ENCODE results near the gene NSMCE1. TPM values are rescaled to one million over a fixed set of nuclear protein-coding genes. Genes with fewer than 3 reads are reported as not detected.

NSMCE1 gene
- total RNA-seq, 1 experiment from 2014 or later, result 45.7 TPM

GRCh38 chr16:27220991-27221390 lies 47.6 kb downstream of the NSMCE1 start:
- Histone ChIP-seq H3K27ac (ENCODE audit: low read depth, low read length, poor library complexity, severe bottlenecking) (no peak overlapping the region), H3K36me3 (ENCODE audit: insufficient read depth, low read length, poor library complexity, severe bottlenecking) (no peaks in the 10 kb centered on the region), H3K4me3 (ENCODE audit: low read depth, low read length, poor library complexity, severe bottlenecking) (no peak overlapping the region), H3K9me3 (ENCODE audit: low read depth, low read length, poor library complexity, severe bottlenecking) (no peaks in the 10 kb centered on the region), H3K27me3 (replicated peaks; ENCODE audit: insufficient read depth, low read depth, low read length, poor library complexity) (no peaks in the 10 kb centered on the region), H3K4me1 (ENCODE audit: insufficient read depth, low read length, poor library complexity, severe bottlenecking) (no peaks in the 10 kb centered on the region)
- BruUV-seq (replicated peaks), result no TSS peak
- TF ChIP-seq EZH2 (IDR thresholded peaks at IDR 0.05; ENCODE audit: borderline replicate concordance, low read depth, low read length, poor library complexity, severe bottlenecking) (no peak), CTCF (conservative IDR thresholded peaks at IDR 0.05; ENCODE audit: low read depth, low read length) (no peak)
- ChIA-PET CTCF (no interaction called here), POLR2A (ENCODE audit: low non-redundant PET) (no interaction called here)
- intact Hi-C loops (cut with micrococcal nuclease; ENCODE audit: unreplicated experiment), result no loop called here
- DNase-seq (ENCODE audit: low spot score), result no peak

DNA sequence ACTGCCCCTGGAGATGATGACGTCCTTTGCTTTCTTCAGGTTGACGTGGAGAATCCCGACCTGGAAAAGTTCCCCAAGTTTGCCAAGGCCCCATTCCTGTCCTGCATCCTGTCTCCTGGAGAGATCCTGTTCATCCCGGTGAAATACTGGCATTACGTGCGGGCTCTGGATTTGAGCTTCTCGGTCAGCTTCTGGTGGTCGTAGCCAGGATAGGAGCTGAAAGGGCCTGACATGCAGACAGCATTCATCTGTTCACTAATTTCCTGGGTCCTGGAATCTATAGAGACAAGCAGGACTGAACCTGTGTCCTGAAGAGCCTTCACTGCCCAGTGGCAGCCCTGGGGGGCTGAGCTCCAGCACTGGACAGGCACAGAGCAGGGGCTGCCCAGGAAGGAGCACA lies 48.0 kb downstream of the NSMCE1 start:
- BruUV-seq (replicated peaks), result no TSS peak
- no peak for DNase-seq (ENCODE audit: low spot score)
- H3K36me3 ChIP-seq (ENCODE audit: insufficient read depth, low read length, poor library complexity, severe bottlenecking), result no peaks in the 10 kb centered on the region
- H3K9me3 ChIP-seq (ENCODE audit: low read depth, low read length, poor library complexity, severe bottlenecking), result no peaks in the 10 kb centered on the region
- H3K4me1 ChIP-seq (ENCODE audit: insufficient read depth, low read length, poor library complexity, severe bottlenecking), result no peaks in the 10 kb centered on the region
- ChIA-PET CTCF (no interaction called here), POLR2A (ENCODE audit: low non-redundant PET) (no interaction called here)
- no peak overlapping the region for H3K27ac ChIP-seq (ENCODE audit: low read depth, low read length, poor library complexity, severe bottlenecking)
- intact Hi-C loops (cut with micrococcal nuclease; ENCODE audit: unreplicated experiment), result no loop called here
- TF ChIP-seq EZH2 (IDR thresholded peaks at IDR 0.05; ENCODE audit: borderline replicate concordance, low read depth, low read length, poor library complexity, severe bottlenecking), result no peak
- TF ChIP-seq CTCF (conservative IDR thresholded peaks at IDR 0.05; ENCODE audit: low read depth, low read length), result no peak
- no peak overlapping the region for H3K4me3 ChIP-seq (ENCODE audit: low read depth, low read length, poor library complexity, severe bottlenecking)
- H3K27me3 ChIP-seq (replicated peaks; ENCODE audit: insufficient read depth, low read depth, low read length, poor library complexity), result no peaks in the 10 kb centered on the region

DNA sequence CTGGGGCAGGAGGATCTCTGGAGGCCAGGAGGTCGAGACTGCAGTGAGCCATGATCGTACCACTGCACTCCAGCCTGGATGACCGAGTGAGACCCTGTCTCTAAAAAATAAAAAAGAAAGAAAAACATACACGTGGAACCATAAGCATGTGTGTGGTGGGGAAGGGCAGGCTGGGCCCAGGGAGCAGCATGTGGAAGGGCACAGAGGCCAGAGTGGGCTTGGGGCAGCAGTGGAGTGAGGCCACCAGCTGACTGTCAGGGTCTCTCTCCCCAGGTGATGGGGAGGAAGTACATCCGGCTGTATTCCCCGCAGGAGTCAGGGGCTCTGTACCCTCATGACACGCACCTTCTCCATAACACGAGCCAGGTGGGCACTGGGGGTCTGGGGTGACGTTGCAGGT lies 48.5 kb downstream of the NSMCE1 start:
- H3K4me3 ChIP-seq (ENCODE audit: low read depth, low read length, poor library complexity, severe bottlenecking), result no peak overlapping the region
- ChIA-PET CTCF (no interaction called here), POLR2A (ENCODE audit: low non-redundant PET) (no interaction called here)
- H3K4me1 ChIP-seq (ENCODE audit: insufficient read depth, low read length, poor library complexity, severe bottlenecking), result no peaks in the 10 kb centered on the region
- H3K36me3 ChIP-seq (ENCODE audit: insufficient read depth, low read length, poor library complexity, severe bottlenecking), result no peaks in the 10 kb centered on the region
- no TSS peak for BruUV-seq (replicated peaks)
- intact Hi-C loops (cut with micrococcal nuclease; ENCODE audit: unreplicated experiment), result no loop called here
- no peak for DNase-seq (ENCODE audit: low spot score)
- H3K9me3 ChIP-seq (ENCODE audit: low read depth, low read length, poor library complexity, severe bottlenecking), result no peaks in the 10 kb centered on the region
- no peak for TF ChIP-seq CTCF (conservative IDR thresholded peaks at IDR 0.05; ENCODE audit: low read depth, low read length)
- TF ChIP-seq EZH2 (IDR thresholded peaks at IDR 0.05; ENCODE audit: borderline replicate concordance, low read depth, low read length, poor library complexity, severe bottlenecking), result no peak
- no peak overlapping the region for H3K27ac ChIP-seq (ENCODE audit: low read depth, low read length, poor library complexity, severe bottlenecking)
- no peaks in the 10 kb centered on the region for H3K27me3 ChIP-seq (replicated peaks; ENCODE audit: insufficient read depth, low read depth, low read length, poor library complexity)

Measured in A673 (cell line).